ENCODE measurements around the gene KRT80.

The KRT80 gene

GRCh38 chr12:52152905-52153317, 38.9 kb downstream of the KRT80 start:
- DNase-seq (ENCODE audit: low spot score): no peak

DNA sequence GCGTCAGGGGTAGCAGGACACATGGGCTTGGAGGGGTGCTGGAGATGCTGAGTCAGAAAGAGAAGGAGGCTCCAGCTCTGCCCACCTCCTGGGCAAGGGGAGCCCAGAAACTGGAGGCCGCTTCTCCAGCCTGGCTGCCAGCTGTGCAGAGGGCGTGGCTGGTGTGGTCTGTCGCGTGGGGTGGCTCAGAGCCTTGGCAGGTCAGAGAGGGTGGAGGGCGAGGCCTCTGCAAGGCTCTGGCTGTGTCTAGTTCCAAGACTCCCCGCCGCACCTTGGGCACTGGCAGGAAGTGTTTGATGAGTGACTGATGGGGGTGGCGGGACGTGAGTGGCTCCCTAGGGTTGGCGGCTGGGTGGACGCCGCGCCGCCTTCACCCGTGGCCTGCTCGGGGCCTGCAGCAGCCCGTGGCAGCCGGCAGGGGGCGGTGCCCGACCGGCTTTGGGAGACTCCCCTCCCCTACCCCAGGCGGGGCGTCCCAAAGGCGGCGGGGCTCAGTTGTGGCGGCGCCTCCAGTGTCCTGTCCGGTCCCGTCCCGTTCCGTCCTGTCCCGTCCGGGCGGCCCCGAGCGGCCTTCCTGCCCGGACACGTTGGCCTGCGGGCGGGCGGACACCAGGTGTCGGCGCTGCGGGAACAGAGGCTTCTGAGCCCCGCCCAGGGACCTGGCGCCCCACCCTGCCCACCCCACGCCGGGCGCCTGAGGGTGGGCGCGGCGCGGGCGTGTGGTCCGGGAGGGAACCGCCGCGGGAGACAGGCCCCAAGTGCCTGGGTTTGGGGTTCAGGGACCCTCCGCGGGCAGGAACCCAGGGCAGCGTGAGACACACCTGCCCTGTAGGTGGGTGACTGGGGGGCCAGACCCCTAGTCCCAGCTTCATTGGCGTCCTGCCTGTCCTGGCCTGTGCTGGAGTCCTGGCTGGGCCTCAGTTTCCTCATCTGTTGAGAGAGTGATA, 39.7 kb downstream of the KRT80 start:
- peak; percentile 89 for DNase-seq (ENCODE audit: low spot score)

DNA sequence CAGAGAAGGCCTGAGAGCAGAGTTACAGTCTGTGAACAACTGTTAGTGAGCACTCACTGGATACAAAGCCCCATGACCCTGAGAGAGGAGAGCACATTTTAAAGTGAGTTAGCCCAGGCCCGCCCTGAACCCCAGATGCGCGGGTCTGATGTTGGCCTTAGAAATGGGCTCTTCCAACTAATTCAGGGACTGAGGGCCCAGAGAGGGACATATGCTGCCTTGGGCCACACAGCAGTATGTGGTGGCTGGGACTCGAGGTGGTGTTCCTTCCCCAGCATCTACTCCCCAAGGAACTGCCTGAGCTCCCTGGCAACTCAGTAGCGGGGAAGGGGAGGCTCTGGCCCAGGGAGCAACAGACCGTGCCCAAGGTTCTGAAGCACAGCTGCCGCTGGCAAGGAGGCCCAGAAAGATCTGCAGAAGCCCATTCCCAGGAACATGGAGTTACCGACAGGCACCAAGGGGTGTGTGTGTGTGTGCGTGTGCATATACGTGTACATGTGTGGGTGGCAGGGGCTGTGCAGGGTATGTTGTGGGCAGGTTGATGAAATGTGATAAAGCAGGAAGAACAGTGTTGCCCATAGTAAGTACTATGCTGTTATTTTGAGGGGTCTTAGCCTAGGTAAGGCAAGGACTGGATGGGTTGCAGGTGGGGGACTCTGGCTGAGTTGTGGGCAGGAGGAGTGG, 40.5 kb downstream of the KRT80 start:
- peak; percentile 67 for DNase-seq (ENCODE audit: low spot score)

- DNase-seq (ENCODE audit: low spot score): peak; percentile 50
These were observed 42.1 kb downstream of the KRT80 start for GRCh38 chr12:52149651-52150241.

- no peak for DNase-seq (ENCODE audit: low spot score)
These were observed 42.6 kb downstream of the KRT80 start for GRCh38 chr12:52149182-52149641.

GRCh38 chr12:52148464-52149181, 43.2 kb downstream of the KRT80 start:
- peak; percentile 99 for DNase-seq (ENCODE audit: low spot score)

DNA sequence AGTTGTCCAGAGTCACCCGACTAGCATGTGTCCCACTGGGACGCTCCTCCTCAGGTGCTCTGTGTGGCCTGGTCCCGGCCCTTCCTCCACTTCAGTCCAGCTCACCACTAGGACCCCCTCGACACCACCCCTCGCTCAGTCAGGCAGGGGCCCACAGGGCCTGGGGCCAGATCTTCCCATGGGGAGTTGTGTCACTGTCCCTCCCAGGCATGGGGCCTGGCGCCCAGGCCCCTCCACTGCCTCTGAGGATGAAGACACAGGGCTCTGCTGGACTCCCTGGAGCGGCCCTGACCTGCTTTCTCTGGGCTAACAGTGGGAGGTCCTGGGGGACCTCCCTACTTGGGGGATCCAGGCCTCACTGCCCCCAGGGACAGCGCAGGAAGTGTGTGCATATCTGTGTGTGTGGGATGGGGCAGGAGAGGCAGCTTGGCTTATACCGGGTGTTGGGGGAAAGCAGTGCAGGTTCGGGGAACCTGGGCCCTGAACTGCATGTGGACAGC, 43.8 kb downstream of the KRT80 start:
- DNase-seq (ENCODE audit: low spot score): peak; percentile 79

DNA sequence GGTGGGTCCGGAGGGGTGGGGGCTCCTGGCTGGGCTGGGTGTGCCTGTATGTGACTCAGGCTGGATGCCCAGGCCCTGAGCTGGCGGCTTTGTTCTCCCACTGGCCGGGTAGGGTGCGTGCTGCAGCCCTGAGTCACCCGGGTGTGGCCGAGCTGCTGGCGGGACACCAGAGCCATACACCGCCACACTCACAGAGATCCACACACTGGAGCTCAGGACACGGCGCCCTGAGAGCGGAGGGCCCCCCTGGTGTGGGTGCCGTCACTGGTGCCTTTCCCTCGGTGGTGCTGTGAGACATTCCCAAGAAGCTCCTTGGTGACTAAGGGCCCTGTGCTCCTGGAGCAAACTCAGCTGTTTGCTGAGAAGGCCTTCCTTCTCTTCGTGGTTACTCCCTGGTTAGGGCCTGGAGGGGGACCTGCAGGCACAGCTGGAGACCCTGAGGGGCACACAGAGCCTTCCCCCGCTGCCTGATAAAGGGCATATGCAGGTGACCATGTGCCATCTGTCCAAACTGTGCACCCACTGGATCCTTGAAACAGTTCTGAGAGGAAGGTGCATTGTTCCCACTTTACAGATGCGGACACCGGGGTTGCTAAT, 44.3 kb downstream of the KRT80 start:
- DNase-seq (ENCODE audit: low spot score): peak; percentile 99

GRCh38 chr12:52146822-52147366, 44.9 kb downstream of the KRT80 start:
- peak; percentile 45 for DNase-seq (ENCODE audit: low spot score)

GRCh38 chr12:52146089-52146821, 45.6 kb downstream of the KRT80 start:
- DNase-seq (ENCODE audit: low spot score): no peak

- peak; percentile 91 for DNase-seq (ENCODE audit: low spot score)
These were observed 46.4 kb downstream of the KRT80 start for GRCh38 chr12:52145228-52146088.

DNA sequence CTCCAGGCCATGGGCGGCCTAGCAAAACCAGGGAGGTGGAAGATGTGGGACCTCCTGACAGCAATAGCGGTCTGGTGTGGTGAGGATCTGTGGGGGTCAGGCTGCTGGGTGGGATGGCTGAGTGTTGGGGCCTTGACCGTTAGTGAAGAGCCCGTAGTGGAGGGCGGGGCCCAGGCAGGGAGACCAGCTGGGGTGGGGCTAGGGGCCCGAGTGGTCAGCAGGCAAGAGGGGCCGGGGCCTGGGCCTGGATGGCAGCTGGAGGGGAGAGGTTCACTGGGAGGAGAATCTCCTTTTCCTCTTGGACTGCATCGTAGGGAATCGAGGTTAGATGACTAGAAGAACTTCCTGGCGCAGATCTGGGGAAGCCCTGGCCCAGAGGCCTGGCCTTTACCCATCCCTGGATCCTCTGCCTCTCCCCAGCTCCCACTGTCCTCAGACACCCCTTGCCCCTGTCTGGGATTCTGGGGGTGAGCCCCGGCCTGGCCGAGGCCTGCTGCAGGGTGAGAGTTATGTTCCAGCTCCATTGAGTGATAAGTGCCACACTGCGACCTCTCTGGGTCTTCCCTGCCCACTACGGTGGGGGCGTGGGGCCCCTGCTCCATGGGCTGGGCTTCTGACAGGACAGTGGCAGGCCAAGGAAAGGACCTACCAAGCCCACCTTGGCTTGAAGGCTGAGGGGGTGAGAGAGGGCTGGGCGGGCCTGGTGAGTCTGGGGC, 47.1 kb downstream of the KRT80 start:
- peak; percentile 41 for DNase-seq (ENCODE audit: low spot score)

- DNase-seq (ENCODE audit: low spot score): no peak
These were observed 49.4 kb downstream of the KRT80 start for GRCh38 chr12:52142431-52142830.

GRCh38 chr12:52141875-52142274, 49.9 kb downstream of the KRT80 start:
- DNase-seq (ENCODE audit: low spot score): no peak

GRCh38 chr12:52141306-52141705, 50.5 kb downstream of the KRT80 start:
- DNase-seq (ENCODE audit: low spot score): no peak

- peak; percentile 68 for DNase-seq (ENCODE audit: low spot score)
These were observed 52.2 kb downstream of the KRT80 start for GRCh38 chr12:52139579-52140062.

- no peak for DNase-seq (ENCODE audit: low spot score)
These were observed 52.7 kb downstream of the KRT80 start for GRCh38 chr12:52139147-52139546.

GRCh38 chr12:52137746-52138145, 54.1 kb downstream of the KRT80 start:
- no peak for DNase-seq (ENCODE audit: low spot score)

DNA sequence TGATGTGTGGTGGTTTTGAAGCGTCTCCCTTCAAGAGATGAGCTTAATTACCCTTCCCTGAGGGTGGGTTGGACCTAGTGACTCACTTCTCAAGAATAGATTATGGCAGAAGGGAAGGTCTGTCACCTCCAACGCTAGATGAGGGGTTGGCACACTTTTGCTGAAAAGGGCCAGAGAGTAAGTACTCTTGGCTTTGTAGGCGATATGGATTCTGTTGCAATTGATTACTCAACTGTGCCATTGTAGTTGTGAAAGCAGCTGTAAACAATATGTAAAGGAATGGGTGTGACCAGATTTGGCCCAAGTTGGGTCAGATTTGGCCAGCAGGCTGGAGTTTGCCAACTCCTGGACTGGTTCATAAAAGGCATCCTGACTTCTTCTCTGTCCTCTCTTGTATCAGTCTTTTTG, 59.1 kb downstream of the KRT80 start:
- no peak for DNase-seq (ENCODE audit: low spot score)

Data from SW480 (cell line).